Measurements from ENCODE around the gene LYSMD1.
A peak's percentile ranks its signal among the peaks of the same experiment; 100 is the strongest.

Gene LYSMD1

DNA sequence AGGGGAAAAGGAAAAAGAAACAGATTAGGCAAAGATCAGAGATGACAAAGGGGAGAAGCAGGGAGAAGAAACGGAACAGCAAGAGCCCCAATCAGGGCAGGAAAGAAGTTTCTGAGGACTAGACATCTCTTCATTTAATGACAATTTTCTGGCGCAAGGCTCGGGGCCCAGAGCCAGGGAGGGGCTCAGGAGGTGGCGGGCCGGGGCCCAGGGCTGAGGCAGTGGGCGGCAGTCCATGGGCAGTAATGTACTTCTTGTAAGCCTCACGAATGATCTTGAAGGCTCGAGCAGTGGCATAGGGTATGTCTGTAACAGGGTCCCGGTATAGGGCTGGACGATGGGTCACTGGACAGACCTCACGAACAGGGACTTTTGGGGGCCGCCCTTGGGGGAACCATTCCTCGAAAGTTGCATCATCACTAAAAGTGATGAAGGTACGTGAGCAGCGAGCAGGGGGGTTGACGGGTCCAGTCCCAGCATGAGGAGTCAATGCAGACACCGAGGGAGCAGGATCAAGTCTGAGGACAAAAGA is 10.9 kb upstream of the LYSMD1 start:
- DNase-seq, result no peak
- intact Hi-C loops (cut with DNase I), result no loop called here

DNA sequence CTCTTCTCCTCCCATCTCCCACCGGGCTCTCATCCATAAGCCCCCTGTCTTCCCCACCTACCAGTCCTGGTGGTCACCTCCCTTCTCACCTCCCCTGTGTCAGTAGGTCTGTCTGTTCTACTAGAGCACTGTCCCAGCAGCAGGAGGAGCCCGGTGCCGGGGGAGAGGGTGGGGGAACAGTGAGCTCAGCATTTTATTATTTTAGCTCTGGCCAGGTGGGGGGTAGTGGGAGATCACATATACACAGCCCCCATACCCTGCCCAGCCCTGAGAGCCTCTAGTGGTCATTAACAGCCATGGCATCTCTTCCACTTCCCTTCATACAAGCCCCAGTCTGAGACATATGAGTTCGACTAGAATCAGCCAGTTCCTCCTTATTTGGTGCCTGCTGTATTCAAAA is 10.2 kb upstream of the LYSMD1 start, which contains the start of gene TMOD4:
Gene TMOD4 (minus strand): TSS at position 119 of the 400 bp plus-strand sequence. CDS start 1,106 bp downstream, outside the sequence.
- DNase-seq, result no peak
- intact Hi-C loops (cut with DNase I), result no loop called here

DNA sequence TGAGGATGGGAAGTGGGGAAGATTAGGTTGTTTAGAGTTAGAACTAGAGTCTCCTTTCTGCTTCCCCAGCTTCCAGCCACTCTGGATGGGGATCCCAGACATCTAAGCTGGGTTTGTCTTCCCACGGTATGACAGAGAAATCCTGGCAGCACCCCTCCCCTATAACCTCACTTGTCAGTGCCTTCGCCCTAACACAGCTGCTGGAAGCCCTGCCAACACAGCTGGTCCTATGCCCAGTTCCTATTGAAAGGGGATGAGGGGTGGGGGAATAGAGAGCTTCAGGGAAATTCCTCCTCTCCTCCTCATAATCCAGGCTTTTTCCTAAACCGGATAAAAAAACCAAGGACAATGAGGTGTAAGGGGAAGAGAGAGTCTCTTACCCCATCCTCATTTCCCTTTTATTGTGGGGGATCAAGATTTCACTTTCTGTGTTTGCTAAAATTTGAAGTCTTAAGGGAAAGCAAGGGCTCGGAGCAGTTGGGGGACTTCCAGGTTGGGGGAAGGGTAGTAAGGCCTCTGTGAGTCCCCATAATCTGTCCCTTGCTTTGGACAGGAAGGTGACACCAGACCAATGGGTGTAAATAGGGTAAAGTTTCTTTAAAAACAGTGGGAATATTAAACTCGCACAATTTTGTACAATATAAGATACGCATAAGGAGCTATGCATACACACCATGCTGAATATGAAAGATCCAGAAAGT is 9.5 kb upstream of the LYSMD1 start:
- DNase-seq, result peak in 9 of 10 donors; percentile 37 to 97 (median 77)
- intact Hi-C loops (cut with DNase I), result no loop called here

DNA sequence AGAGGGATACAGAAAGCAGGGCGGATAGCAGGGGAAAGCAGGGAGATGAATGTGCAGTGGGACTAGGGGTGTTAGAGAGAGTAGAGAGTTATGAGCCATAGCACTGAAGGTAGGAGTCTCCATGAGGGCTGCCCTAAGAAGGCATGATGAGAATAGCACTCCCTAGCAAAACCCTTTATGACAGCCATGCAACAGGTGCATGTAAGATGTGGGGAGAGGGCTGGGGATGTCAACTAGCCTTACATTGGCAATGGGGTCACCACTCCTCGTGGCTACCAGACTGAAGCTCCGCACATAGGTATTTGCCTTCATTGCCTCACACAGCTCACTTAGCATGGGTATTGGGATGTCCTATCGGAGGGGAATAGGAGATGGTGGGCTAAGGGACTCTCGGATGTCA is 5.5 kb upstream of the LYSMD1 start:
- intact Hi-C loops (cut with DNase I), result no loop called here
- DNase-seq, result no peak

- peak in 1 of 10 donors; percentile 68 for DNase-seq
- intact Hi-C loops (cut with DNase I), result no loop called here
Measured at GRCh38 chr1:151167116-151167515, 1.4 kb upstream of the LYSMD1 start.

DNA sequence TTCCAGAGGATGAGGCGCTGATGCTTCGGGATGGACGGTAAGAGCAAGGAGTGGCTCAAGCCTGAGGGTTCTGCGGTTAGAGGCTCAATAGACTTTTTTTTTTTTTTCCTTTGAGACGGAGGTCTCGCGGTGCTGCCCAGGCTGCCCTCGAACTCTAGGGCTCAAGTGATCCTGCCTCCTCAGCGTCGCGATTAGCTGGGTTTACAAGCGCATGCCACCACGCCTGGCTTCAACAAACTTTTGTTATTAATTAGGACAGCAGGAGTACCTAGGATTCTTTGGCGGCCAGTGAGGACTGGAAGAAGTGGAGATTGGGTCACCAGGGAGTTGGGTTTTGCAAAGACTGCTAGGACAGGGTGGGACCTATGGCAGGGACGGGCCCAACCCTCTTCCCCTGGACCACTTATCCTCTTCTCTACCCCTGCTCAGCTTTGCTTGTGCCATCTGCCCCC is 829 bp upstream of the LYSMD1 start:
- peak in 1 of 10 donors; percentile 33 for DNase-seq
- intact Hi-C loops (cut with DNase I), result no loop called here

DNA sequence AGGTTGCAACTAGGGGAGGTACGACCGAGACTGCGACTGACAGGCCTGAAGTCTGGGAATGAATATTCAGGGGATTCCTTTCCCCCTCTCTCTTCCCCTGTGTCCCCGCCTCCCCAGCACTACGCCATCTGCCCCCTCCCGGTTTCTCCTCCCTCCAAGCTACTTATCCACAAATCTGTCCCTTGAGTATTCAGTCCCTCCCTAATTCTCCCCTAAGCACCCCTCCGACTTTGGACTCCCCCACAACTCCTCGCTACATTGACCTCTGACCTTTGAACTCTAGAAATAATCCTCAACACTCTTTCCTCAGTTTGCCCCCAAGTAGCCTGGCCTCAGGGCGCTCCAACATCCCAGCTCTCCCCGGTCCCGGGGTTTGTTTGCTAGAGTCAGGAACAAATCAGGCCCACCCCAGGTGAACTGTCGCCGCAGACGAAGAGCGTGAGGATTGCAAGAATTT is 393 bp downstream of the LYSMD1 start:
- intact Hi-C loops (cut with DNase I), result no loop called here
- peak in 9 of 10 donors; percentile 28 to 92 (median 53) for DNase-seq

DNA sequence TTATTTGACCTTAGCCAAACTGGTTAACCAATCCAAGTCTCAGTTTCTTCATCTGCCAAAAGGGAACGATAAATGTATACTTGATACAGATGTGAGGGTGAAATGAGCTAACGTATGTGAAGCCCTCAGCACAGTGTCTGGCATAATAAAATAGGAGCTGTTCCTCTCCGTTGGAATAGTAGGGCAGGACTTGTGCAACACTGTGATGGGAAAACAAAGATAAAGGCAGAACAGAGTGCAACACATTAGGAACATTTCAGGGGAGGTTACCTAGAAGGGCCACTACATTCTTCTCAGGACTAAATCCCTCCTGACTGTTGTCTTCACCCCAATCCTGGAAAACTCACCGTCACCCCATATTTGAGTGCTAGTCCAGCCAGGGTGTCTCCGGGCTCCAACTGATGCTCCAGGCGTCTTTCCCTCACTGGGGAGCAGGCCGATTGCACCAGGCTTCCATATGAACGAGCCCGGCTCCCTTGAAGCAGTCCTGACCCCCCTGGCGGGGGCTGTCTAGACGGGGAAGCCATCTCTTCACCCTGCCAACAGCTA is 896 bp downstream of the LYSMD1 start:
- intact Hi-C loops (cut with DNase I), result no loop called here
- no peak for DNase-seq

- no peak for DNase-seq
- intact Hi-C loops (cut with DNase I), result loop anchor here (5.0 kb wide), 1 partner anchor 137 kb away; no protein-coding TSS in a partner anchor
Measured at GRCh38 chr1:151159373-151159772, 6.3 kb downstream of the LYSMD1 start.

DNA sequence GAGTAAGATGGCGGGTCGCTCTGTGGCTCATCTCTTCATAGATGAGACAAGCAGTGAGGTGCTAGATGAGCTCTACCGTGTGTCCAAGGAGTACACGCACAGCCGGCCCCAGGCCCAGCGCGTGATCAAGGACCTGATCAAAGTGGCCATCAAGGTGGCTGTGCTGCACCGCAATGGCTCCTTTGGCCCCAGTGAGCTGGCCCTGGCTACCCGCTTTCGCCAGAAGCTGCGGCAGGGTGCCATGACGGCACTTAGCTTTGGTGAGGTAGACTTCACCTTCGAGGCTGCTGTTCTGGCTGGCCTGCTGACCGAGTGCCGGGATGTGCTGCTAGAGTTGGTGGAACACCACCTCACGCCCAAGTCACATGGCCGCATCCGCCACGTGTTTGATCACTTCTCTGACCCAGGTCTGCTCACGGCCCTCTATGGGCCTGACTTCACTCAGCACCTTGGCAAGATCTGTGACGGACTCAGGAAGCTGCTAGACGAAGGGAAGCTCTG is 6.9 kb downstream of the LYSMD1 start:
- peak in 1 of 10 donors; percentile 82 for DNase-seq
- intact Hi-C loops (cut with DNase I), result loop anchor here (5.0 kb wide), 1 partner anchor 136 kb away; no protein-coding TSS in a partner anchor

DNA sequence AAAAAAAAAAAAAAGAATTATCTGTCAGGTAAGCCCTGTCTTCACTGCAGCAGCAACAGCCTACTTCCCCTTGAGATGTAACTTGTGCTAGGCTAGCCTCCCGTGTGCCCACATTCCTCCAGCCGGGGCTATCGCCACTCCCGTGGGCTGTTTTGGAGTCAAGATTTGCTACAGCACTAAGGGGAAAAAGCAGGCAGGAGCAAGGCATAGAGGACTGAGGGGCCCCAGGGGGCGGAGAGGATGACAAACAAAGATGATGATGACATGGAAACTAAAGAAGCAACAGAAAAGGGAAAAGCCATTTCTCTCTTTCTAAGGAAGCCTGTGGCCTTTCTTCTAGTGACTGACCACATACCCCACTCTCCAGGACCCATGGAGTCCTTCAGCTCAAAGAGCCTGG is 7.4 kb downstream of the LYSMD1 start:
- peak in 1 of 10 donors; percentile 62 for DNase-seq
- intact Hi-C loops (cut with DNase I), result loop anchor here (5.0 kb wide), 1 partner anchor 136 kb away; no protein-coding TSS in a partner anchor

DNA sequence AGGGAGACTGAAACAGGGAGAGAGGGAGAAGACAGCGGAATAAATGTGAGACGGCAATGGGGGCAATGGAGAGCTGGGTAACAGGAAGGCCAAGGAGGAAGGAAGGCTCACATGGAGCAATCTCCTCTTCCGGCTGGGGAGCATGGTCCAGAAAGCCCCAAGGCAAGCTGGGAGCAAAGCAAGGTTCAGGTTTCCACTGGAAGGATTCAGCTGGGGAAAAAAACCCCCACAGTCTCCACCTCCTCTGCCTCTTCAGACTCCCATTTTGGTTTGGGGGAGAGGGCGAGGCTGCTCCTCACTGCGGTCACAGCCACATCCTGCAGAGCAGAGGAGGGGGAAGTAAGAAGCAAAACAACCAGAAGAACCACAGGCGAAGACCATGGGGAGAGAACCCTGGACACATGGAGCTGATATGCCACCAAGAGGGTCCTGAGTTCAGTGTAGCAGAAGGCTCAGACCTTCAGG is 8.6 kb downstream of the LYSMD1 start:
- peak in 1 of 10 donors; percentile 61 for DNase-seq
- intact Hi-C loops (cut with DNase I), result loop anchor here (2.0 to 5.0 kb wide), 2 partner anchors 58 to 135 kb away; no protein-coding TSS in a partner anchor

DNA sequence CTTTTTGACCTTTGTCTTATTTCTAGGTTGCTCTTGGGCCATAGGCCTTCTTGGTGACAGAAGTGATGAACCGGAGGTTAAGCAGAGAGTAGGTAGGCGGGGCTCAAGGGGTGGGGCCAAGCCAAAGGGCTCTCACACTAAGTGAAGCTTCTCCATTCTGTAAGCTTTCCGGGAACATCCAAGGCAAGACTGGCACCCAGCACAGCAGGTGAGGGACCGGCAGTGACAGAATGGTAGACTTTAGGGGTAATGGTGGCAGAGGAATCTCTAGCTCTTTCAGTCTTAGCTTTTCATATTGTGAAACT is 9.2 kb downstream of the LYSMD1 start, which contains the start of gene TNFAIP8L2:
Gene TNFAIP8L2 (plus strand): TSS at position 135 of the 305 bp plus-strand sequence. CDS start 2,049 bp downstream, outside the sequence.
- peak in 2 of 10 donors; percentile 67 to 88 for DNase-seq
- intact Hi-C loops (cut with DNase I), result loop anchor here (2.0 to 5.0 kb wide), 2 partner anchors 58 to 134 kb away; no protein-coding TSS in a partner anchor

DNA sequence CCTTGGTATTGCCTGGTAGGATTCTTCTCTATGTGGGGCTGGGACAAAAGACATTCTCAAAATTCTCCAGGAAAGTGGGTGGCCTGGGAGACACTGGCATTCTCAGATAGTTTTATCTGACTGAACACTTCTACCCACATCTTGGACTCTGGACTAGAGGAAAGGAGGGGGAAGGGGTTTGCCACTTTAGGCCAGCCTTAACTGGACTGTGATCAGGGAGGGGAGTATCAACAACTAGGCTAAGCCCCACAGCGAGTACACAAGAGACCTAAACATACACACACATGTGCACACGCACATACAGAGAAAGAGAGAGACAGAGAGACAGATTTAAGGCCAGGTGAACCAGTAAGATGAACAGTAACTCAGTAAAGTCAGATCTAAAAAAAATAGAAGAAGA is 18.0 kb downstream of the LYSMD1 start:
- intact Hi-C loops (cut with DNase I), result loop anchor here (10.0 kb wide), 1 partner anchor 73 kb away; the partner anchor contains the start of gene GABPB2
- no peak for DNase-seq

DNA sequence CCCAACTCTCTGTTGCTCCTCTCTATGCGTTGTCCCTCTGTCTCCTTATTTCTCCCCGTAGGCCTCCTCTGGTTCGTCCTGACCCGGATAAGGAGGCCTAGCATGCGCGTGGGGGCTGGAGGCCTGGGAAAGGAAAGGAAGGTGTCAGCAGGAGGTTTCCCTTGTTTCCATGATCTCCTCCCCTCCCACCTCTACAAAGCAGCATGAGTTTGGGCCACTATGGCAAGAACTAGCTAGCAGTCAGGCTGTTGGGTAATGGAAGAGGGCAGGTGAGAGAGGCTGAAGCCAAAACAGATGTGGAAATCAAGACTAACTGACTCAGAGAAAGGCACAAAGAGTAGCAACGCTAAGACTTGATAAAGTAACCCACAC is 18.6 kb downstream of the LYSMD1 start:
- peak in 1 of 10 donors; percentile 13 for DNase-seq
- intact Hi-C loops (cut with DNase I), result loop anchor here (10.0 kb wide), 1 partner anchor 72 kb away; the partner anchor contains the start of gene GABPB2

DNA sequence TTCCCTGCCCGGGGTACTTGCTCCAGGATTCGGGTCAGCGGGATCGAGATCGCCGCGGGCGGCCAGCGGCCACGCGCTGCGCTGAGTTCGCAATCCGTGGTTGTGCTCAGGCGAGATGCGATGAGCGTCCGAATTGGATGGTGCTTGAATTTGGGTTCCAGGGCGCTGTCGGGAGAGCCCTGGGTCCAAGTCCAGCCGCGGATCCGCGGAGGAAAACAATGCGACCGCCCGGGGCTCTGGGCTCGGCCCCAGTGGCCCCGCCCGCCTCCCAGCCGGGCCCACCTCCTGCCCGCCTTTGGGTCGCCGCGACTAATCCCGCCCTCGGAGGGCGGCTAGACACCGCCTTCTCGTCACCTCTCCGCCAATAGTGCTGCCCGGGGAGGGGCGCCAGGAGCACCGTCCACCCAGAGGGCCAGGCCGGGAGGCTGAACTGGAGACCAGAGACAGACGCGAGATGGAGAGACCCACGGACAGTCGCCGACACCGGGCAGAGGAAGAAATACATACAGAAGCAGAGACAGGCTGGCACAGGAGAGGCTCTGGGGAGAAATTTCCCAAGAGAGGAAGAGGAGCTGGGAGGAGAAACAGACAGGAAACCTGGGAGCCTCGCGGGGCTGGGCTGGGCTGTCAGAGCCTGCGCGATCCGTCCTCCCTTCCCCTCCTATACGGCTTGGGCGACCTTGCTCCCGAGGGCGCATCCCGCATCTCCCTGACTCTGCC is 19.1 kb downstream of the LYSMD1 start, which contains the start of gene SEMA6C:
Gene SEMA6C (minus strand): TSS at position 220 of the 720 bp plus-strand sequence. CDS start 4,010 bp downstream, outside the sequence.
- DNase-seq, result peak; percentile 92 to 100 (median 98)
- intact Hi-C loops (cut with DNase I), result loop anchor here (10.0 kb wide), 1 partner anchor 72 kb away; the partner anchor contains the start of gene GABPB2

GRCh38 chr1:151146072-151146411 is 19.7 kb downstream of the LYSMD1 start:
- intact Hi-C loops (cut with DNase I), result loop anchor here (10.0 kb wide), 1 partner anchor 71 kb away; the partner anchor contains the start of gene GABPB2
- peak in 2 of 10 donors; percentile 75 to 86 for DNase-seq

GRCh38 chr1:151145304-151146071 is 20.2 kb downstream of the LYSMD1 start:
- peak in 3 of 10 donors; percentile 41 to 91 (median 77) for DNase-seq
- intact Hi-C loops (cut with DNase I), result loop anchor here (10.0 kb wide), 1 partner anchor 71 kb away; the partner anchor contains the start of gene GABPB2

All from posterior cingulate gyrus (tissue), 11 donors.